Astrocyte of the hippocampus (primary cell): ENCODE data around the gene AFF4.

Experiments
- DNase-seq: peaks from one replicate; pipeline ENCODE4 v3.0.0; 2011; ENCODE audit warnings: low read depth, low spot score

The AFF4 gene

GRCh38 chr5:132895719-132896305 is 67.6 kb downstream of the AFF4 start:
- DNase-seq, result no peak

- no peak for DNase-seq
Observed at GRCh38 chr5:132890817-132891216, 72.6 kb downstream of the AFF4 start.

GRCh38 chr5:132889501-132889900 is 73.9 kb downstream of the AFF4 start:
- DNase-seq, result no peak

- no peak for DNase-seq
Observed at GRCh38 chr5:132887283-132887682, 76.2 kb downstream of the AFF4 start.

GRCh38 chr5:132886064-132886823 is 77.2 kb downstream of the AFF4 start:
- DNase-seq, result no peak

- DNase-seq, result no peak
Observed at GRCh38 chr5:132884548-132884947, 78.9 kb downstream of the AFF4 start.

- peak; percentile 76 for DNase-seq
Observed at GRCh38 chr5:132883261-132883834, 80.1 kb downstream of the AFF4 start.

GRCh38 chr5:132877938-132878337 is 85.5 kb downstream of the AFF4 start:
- DNase-seq, result peak; percentile 83

- no peak for DNase-seq
Observed at GRCh38 chr5:132877466-132877865, 86.0 kb downstream of the AFF4 start.

- DNase-seq, result peak; percentile 26
Observed at GRCh38 chr5:132876020-132876759, 87.2 kb downstream of the AFF4 start.

- no peak for DNase-seq
Observed at GRCh38 chr5:132873930-132874271, 89.5 kb downstream of the AFF4 start.

- DNase-seq, result peak; percentile 29
Observed at GRCh38 chr5:132873119-132873929, 90.1 kb downstream of the AFF4 start, which contains the start of gene LEAP2. Gene LEAP2 (plus strand): TSS chr5:132873668. CDS start chr5:132873695, 27 bp downstream.

GRCh38 chr5:132872788-132873118 is 90.7 kb downstream of the AFF4 start:
- DNase-seq, result no peak

- DNase-seq, result no peak
Observed at GRCh38 chr5:132871459-132872284, 91.8 kb downstream of the AFF4 start.

GRCh38 chr5:132870801-132871200 is 92.6 kb downstream of the AFF4 start:
- DNase-seq, result no peak

GRCh38 chr5:132868754-132869153 is 94.7 kb downstream of the AFF4 start:
- no peak for DNase-seq

GRCh38 chr5:132867046-132867451 is 96.4 kb downstream of the AFF4 start:
- no peak for DNase-seq

- DNase-seq, result peak; percentile 99
Observed at GRCh38 chr5:132866342-132867045, 96.9 kb downstream of the AFF4 start, which contains the start of the genes GDF9 and UQCRQ. Gene GDF9 (minus strand): TSS chr5:132866469. CDS start chr5:132864533, 1,936 bp downstream. Gene UQCRQ (plus strand): TSS chr5:132866642. CDS start chr5:132866882, 240 bp downstream.

- no peak for DNase-seq
Observed at GRCh38 chr5:132865668-132866341, 97.6 kb downstream of the AFF4 start.
